Measurements from ENCODE around the gene PRKAB2. TPM values are rescaled to one million over a fixed set of nuclear protein-coding genes. Genes with fewer than 3 reads are reported as not detected.

The PRKAB2 gene
- total RNA-seq, 1 experiment from 2014 or later = 17.8 TPM

- no peak overlapping the region for H3K4ac ChIP-seq (ENCODE audit: low read depth, low read length)
- H3K9me3 ChIP-seq (ENCODE audit: control insufficient read depth, low read depth, low read length) = no peaks in the 10 kb centered on the region
- Mint-ChIP-seq H3K9me3 (no peaks in the 10 kb centered on the region), H3K36me3 (ENCODE audit: insufficient read depth in 1 of 3, low read depth in 3 of 3) (no peaks in the 10 kb centered on the region), H3K27me3 (ENCODE audit: low read depth) (peaks cover 16% of the 10 kb centered on the region), H3K4me1 (no peaks in the 10 kb centered on the region), H3K27ac (no peak overlapping the region), H3K4me3 (no peak overlapping the region)
- H4K5ac ChIP-seq (ENCODE audit: insufficient read length, low read depth, low read length) = no peak overlapping the region
- no peaks in the 10 kb centered on the region for H3K27me3 ChIP-seq (ENCODE audit: insufficient read depth, low read length)
- no peak overlapping the region for H3T11ph ChIP-seq (ENCODE audit: low read length)
- no peak overlapping the region for H3K4me2 ChIP-seq (ENCODE audit: insufficient read depth, insufficient read length, low read length)
- no peak for DNase-seq
- no peak overlapping the region for H3K23ac ChIP-seq (ENCODE audit: insufficient read length, low read depth, low read length)
- no peak overlapping the region for H2BK5ac ChIP-seq (ENCODE audit: insufficient read length, low read length)
- H3K79me1 ChIP-seq (ENCODE audit: insufficient read depth, low read depth, low read length, poor library complexity, severe bottlenecking) = no peaks in the 10 kb centered on the region
- no CpG with 5 or more reads among the region's 7 CpGs for WGBS (ENCODE audit: extremely low coverage, insufficient read length, low lambda C conversion rate)
- H2AFZ ChIP-seq (ENCODE audit: low read length) = no peak overlapping the region
- no peaks in the 10 kb centered on the region for H3K79me2 ChIP-seq (ENCODE audit: insufficient read depth, low read length)
- H4K8ac ChIP-seq (replicated peaks; ENCODE audit: insufficient read length, low read depth, low read length) = no peak overlapping the region
- H2AK5ac ChIP-seq (ENCODE audit: insufficient read length, low read length) = no peak overlapping the region
- H3K27ac ChIP-seq (ENCODE audit: insufficient read length, low read depth, low read length) = no peak overlapping the region
- H3K23me2 ChIP-seq (ENCODE audit: insufficient read length, low read depth, low read length, poor library complexity, severe bottlenecking) = no peaks in the 10 kb centered on the region
- no peak overlapping the region for H2BK20ac ChIP-seq (ENCODE audit: low read depth, low read length, poor library complexity, severe bottlenecking)
- H2BK120ac ChIP-seq (ENCODE audit: low read depth, low read length, poor library complexity, severe bottlenecking) = no peak overlapping the region
- TF ChIP-seq, protein P1, sequence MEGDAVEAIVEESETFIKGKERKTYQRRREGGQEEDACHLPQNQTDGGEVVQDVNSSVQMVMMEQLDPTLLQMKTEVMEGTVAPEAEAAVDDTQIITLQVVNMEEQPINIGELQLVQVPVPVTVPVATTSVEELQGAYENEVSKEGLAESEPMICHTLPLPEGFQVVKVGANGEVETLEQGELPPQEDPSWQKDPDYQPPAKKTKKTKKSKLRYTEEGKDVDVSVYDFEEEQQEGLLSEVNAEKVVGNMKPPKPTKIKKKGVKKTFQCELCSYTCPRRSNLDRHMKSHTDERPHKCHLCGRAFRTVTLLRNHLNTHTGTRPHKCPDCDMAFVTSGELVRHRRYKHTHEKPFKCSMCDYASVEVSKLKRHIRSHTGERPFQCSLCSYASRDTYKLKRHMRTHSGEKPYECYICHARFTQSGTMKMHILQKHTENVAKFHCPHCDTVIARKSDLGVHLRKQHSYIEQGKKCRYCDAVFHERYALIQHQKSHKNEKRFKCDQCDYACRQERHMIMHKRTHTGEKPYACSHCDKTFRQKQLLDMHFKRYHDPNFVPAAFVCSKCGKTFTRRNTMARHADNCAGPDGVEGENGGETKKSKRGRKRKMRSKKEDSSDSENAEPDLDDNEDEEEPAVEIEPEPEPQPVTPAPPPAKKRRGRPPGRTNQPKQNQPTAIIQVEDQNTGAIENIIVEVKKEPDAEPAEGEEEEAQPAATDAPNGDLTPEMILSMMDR (conservative IDR thresholded peaks at IDR 0.05) = no peak
- H4K91ac ChIP-seq (ENCODE audit: insufficient read length, low read depth, low read length) = no peak overlapping the region
- H3K9ac ChIP-seq (ENCODE audit: extremely low read depth, insufficient read length, low read length) = no peak overlapping the region
- no peak overlapping the region for H2BK12ac ChIP-seq (ENCODE audit: insufficient read length, low read depth, low read length)
- no peak overlapping the region for H3K56ac ChIP-seq (ENCODE audit: insufficient read length, low read depth, low read length)
- H4K20me1 ChIP-seq (ENCODE audit: control insufficient read depth, insufficient read depth, insufficient read length) = no peaks in the 10 kb centered on the region
- H2BK15ac ChIP-seq (ENCODE audit: low read depth, low read length) = no peak overlapping the region
- no peaks in the 10 kb centered on the region for H3K4me1 ChIP-seq (ENCODE audit: insufficient read depth, low read length)
- no peak overlapping the region for H3K14ac ChIP-seq (ENCODE audit: insufficient read depth, low read length)
- H3K18ac ChIP-seq (ENCODE audit: insufficient read length, low read depth, low read length) = no peak overlapping the region
Measured at GRCh38 chr1:147111381-147112130, 60.7 kb downstream of the PRKAB2 start.
